NCI-H1417 treated with DMSO at 0.1 percent for 48 hours (cell line): Measurements from ENCODE around the gene PCDHGA2.
"Not testable (repeated sequence)": the region's sequence is repeated elsewhere in the genome, so short reads cannot be mapped to it uniquely, and the experiment has no call there.

Experiments used
- DNase-seq: peaks from one replicate; lab custom pipeline; 2025; lab: John Stamatoyannopoulos, UW

The PCDHGA2 gene

DNA sequence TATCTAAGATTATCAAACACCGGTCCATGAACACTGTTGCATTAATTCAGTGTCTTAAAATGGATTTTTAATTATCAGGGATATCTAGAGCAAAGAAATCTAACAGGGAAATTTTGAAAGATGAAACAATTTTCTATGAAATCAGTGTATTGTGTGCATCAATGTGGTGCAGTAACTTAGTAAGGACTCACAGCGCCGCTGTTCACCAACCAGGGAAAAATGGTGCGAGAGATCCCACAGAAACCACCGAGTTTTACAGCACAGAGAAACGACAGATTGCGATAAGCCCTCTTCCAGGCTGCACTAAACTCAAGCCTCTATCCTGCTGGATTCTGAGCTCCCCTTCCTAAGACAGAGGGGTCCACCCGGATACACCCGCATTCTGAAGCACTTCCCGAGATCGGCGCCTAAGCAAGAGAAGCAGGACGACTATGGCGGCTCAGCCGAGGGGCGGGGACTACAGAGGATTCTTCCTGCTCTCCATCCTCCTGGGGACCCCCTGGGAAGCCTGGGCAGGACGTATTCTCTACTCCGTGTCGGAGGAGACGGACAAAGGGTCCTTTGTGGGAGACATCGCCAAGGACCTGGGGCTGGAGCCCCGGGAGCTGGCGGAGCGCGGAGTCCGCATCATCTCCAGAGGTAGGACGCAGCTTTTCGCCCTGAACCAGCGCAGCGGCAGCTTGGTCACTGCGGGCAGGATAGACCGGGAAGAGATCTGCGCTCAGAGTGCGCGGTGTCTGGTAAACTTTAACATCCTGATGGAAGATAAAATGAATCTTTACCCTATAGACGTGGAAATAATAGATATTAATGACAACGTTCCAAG, 44.1 kb downstream of the PCDHGA2 start, which contains the start of gene PCDHGA7:
Gene PCDHGA7, plus strand, starts transcription at position 274 of the 826 bp plus-strand sequence. Its CDS starts 158 bp downstream, at position 432.
- no peak for DNase-seq

DNA sequence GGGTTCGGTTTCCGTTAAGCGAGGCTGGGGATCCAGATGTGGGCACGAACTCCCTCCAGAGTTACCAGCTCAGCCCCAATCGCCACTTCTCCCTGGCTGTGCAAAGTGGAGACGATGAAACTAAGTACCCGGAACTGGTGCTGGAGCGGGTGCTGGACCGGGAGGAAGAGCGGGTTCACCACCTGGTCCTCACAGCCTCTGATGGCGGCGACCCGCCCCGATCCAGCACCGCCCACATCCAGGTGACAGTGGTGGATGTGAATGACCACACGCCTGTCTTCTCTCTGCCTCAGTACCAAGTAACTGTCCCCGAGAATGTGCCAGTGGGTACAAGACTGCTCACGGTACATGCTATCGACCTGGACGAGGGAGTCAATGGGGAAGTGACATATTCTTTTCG, 44.8 kb downstream of the PCDHGA2 start:
- no peak for DNase-seq

DNA sequence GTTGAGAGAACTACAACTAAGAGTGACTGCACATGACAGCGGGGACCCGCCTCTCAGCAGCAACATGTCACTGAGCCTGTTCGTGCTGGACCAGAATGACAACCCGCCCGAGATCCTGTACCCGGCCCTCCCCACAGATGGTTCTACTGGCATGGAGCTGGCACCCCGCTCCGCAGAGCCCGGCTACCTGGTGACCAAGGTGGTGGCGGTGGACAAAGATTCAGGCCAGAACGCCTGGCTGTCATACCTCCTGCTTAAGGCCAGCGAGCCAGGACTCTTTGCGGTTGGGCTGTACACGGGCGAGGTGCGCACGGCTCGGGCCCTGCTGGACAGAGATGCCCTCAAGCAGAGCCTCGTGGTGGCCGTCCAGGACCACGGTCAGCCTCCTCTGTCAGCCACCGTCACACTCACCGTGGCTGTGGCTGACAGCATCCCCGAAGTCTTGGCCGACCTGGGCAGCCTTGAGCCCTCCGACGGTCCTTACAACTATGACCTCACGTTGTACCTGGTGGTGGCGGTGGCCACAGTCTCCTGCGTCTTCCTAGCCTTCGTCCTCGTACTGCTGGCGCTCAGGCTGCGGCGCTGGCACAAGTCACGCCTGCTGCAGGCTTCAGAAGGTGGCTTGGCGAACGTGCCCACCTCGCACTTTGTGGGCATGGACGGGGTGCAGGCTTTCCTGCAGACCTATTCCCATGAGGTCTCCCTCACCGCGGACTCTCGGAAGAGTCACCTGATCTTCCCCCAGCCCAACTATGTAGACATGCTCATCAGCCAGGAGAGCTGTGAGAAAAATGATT, 46.1 kb downstream of the PCDHGA2 start:
- DNase-seq = no peak

DNA sequence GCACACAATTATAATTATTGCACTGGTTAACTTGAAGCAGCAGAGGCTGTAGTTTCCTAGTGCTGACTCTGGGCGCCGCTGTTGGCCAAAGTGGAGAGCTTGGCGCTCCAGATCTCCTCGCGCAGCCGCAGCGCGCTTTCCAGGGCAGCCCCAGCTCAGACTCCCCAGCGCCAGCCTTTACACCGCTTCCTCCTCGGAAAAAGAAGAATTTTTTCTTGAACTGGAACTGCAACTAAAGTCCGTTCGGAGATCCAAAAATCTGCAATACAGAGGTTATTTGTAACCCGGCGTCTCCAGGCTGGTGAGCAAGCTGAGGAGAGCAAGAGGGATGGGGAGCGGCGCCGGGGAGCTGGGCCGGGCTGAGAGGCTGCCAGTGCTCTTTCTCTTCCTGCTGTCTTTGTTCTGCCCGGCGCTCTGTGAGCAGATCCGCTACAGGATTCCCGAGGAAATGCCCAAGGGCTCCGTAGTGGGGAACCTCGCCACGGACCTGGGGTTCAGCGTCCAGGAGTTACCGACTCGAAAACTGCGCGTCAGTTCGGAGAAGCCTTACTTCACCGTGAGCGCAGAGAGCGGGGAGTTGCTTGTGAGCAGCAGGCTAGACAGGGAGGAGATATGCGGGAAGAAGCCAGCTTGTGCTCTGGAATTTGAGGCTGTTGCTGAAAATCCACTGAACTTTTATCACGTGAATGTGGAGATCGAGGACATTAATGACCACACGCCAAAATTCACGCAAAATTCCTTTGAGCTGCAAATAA, 49.2 kb downstream of the PCDHGA2 start, which contains the start of gene PCDHGB4:
Gene PCDHGB4, plus strand, starts transcription at position 142 of the 755 bp plus-strand sequence. Its CDS starts 187 bp downstream, at position 329.
- not testable (repeated sequence) for DNase-seq

DNA sequence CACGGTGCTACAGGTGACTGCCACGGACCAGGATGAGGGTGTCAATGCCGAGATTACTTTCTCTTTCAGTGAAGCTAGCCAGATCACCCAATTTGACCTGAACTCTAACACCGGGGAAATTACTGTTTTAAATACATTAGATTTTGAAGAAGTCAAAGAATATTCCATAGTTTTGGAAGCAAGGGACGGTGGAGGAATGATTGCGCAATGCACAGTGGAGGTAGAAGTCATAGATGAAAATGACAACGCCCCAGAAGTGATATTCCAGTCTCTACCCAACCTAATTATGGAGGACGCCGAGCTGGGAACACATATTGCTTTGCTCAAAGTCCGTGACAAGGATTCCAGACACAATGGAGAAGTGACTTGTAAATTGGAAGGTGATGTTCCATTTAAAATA, 50.1 kb downstream of the PCDHGA2 start:
- no peak for DNase-seq

DNA sequence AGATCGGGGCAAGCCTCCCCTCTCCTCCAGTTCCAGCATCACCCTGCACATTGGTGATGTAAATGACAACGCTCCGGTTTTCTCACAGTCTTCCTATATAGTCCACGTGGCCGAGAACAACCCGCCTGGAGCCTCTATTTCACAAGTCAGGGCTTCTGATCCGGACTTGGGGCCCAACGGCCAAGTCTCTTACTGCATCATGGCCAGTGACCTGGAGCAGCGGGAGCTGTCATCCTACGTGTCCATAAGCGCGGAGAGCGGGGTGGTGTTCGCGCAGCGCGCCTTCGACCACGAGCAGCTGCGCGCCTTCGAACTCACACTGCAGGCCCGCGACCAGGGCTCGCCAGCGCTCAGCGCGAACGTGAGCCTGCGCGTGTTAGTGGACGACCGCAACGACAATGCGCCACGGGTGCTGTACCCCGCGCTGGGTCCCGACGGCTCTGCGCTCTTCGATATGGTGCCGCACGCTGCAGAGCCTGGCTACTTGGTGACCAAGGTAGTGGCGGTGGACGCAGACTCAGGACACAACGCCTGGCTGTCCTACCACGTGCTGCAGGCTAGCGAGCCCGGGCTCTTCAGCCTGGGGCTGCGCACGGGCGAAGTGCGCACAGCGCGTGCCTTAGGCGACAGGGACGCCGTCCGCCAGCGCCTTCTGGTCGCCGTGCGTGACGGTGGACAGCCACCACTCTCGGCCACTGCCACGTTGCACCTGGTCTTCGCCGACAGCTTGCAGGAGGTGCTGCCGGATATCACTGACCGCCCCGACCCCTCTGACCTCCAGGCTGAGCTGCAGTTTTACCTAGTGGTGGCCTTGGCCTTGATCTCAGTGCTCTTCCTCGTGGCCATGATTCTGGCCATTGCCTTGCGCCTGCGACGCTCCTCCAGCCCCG, 50.8 kb downstream of the PCDHGA2 start:
- DNase-seq = no peak

DNA sequence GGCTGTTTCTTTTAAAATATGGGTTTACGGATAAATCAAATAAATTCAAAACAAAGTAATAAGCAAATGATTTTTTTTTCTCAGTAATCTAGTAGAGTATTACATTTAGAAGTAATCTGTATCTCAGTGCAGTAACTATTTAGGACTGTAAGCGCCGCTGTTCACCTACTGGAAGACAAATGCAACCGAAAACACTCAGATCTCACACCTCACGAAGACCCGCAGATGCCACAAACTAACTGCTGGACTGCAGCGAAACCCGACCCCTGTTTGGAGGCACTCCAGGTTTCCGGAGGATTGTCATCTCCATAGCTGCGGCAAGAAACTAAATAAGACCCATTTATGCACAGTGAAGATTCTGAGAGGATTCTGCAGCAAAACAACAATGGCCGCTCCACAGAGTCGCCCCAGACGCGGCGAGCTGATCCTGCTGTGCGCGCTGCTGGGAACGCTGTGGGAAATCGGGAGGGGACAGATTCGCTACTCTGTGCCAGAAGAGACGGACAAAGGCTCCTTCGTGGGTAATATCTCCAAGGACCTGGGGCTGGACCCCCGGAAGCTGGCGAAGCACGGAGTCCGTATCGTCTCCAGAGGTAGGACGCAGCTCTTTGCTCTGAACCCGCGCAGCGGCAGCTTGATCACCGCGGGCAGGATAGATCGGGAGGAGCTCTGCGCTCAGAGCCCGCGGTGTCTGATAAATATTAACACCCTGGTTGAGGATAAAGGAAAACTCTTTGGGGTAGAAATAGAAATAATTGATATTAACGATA, 54.1 kb downstream of the PCDHGA2 start, which contains the start of gene PCDHGA8:
Gene PCDHGA8, plus strand, starts transcription at position 205 of the 770 bp plus-strand sequence. Its CDS starts 181 bp downstream, at position 386.
- no peak for DNase-seq
